ENCODE results near the gene TCERG1L.

- TF ChIP-seq REST (IDR thresholded peaks at IDR 0.05; ENCODE audit: borderline replicate concordance) (no peak), REST (CRISPR knock-in tag; IDR thresholded peaks at IDR 0.05; ENCODE audit: low read depth) (no peak), HDAC1 (IDR thresholded peaks at IDR 0.05) (no peak), USF2 (CRISPR knock-in tag; IDR thresholded peaks at IDR 0.05) (no peak), ZKSCAN8 (CRISPR knock-in tag; IDR thresholded peaks at IDR 0.05) (no peak), EZH2 (IDR thresholded peaks at IDR 0.05; ENCODE audit: borderline replicate concordance, low read depth, low read length) (no peak), SMC3 (conservative IDR thresholded peaks at IDR 0.05; ENCODE audit: insufficient read depth, low read depth, low read length) (no peak)
- TF ChIP-seq, protein P1, sequence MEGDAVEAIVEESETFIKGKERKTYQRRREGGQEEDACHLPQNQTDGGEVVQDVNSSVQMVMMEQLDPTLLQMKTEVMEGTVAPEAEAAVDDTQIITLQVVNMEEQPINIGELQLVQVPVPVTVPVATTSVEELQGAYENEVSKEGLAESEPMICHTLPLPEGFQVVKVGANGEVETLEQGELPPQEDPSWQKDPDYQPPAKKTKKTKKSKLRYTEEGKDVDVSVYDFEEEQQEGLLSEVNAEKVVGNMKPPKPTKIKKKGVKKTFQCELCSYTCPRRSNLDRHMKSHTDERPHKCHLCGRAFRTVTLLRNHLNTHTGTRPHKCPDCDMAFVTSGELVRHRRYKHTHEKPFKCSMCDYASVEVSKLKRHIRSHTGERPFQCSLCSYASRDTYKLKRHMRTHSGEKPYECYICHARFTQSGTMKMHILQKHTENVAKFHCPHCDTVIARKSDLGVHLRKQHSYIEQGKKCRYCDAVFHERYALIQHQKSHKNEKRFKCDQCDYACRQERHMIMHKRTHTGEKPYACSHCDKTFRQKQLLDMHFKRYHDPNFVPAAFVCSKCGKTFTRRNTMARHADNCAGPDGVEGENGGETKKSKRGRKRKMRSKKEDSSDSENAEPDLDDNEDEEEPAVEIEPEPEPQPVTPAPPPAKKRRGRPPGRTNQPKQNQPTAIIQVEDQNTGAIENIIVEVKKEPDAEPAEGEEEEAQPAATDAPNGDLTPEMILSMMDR (IDR thresholded peaks at IDR 0.05 in 2 of 3, conservative IDR thresholded peaks at IDR 0.05 in 1 of 3; ENCODE audit: insufficient read depth in 2 of 3, low read depth in 1 of 3, low read length in 3 of 3) = no peak
Observed at GRCh38 chr10:131077031-131077430, 234.5 kb downstream of the TCERG1L start.
